Activated CD4-positive, alpha-beta T cell treated with anti-CD3 and anti-CD28 coated beads, Interleukin-2, amount 50 U/mL, for 48 hours (primary cell): ENCODE measurements around the gene EIF2AK2.
"Not testable (repeated sequence)": the region's sequence is repeated elsewhere in the genome, so short reads cannot be mapped to it uniquely, and the experiment has no call there.

Source experiments
- DNase-seq, 2 experiments: peaks; one replicate each; pipeline ENCODE4 v3.0.0-alpha.2; 2020

The EIF2AK2 gene

DNA sequence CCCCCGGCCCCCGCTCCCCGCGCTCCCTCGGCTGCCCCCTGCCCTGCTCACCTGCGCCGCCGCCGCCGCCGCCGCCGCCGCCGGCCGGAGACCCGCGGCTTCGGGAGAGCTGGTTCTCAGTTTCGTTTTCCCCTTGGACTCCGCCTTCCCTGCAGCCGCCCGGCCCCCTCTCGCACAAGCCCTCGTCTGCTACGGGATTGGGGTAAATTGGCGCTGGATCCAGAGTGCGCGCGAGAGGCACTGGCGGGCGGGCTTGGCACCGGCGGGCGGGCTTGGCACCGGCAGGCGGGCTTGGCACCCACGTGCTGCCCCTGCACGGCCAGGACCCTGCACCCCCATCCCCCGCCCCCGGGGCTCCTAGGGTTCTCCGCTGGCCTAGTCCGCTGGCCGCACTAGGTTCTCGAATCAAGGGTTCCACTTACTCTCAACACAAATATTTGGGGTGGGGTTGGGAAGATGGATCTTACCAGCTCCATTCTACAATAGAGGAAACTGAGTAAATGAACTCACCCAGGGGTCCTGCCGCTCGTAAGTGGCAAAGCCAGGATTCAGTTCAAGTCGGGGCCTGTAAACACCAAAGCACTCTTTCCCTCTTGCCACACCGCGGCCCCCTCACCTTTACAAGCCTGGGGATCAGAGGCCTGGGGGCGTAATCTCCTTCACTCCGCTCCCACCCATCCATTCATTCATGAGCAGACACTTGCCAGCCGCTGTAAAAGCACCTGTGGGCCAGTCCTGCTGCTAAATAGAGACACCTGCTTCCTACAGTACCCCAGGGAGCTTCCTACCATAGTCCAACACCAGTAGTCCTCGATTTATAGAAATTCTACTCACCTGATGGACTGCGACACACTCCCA lies at the start of gene EIF2AK2:
Gene EIF2AK2 (minus strand): TSS at position 124 of the 858 bp plus-strand sequence. CDS start 9,174 bp downstream, outside the sequence.
- DNase-seq, result peak; percentile 77 to 82

DNA sequence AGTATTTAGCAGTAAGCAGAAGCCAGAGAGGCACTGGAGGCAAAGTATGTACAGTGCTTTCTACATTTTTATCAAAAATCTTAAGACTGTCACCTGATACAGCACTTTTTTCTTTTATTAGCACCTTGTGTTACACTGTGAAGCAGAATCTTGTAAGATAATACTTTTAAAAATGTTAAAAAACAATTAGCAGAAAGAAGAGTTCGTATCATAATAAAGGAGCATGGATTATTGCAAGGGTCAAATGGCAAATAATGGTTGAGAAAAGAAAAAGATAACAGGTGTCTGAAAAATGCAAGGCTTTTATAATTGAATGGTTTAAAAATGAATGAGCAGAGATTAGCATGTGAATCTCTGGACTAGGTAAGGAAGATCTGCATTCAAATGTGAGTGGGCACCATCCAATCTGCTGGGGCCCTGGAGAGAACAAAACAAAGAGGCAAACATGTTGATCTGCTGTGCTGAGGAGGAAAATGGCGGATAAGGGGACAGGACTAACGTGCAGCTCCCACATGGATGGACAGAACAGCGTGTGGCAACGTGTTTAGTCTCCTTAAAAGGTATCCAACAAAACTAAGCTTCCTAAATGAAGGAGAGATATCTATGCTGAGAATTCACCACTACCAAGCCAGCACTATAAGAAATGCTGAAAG lies 49.0 kb upstream of the EIF2AK2 start:
- no peak for DNase-seq

DNA sequence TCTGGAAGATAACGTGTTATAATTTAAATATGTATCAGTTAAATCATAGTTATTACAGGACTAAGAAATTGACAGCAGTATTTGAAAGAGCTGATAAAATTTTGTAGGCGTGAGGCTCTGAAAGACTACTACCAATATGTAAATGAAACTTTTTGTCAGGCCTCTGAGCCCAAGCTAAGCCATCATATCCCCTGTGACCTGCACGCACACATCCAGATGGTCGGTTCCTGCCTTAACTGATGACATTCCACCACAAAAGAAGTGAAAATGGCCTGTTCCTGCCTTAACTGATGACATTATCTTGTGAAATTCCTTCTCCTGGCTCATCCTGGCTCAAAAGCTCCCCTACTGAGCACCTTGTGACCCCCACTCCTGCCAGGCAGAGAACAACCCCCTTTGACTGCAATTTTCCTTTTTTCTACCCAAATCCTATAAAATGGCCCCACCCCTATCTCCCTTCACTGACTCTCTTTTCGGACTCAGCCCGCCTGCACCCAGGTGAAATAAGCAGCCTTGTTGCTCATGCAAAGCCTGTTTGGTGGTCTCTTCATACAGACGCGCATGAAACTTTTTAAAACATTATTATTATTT lies 48.4 kb upstream of the EIF2AK2 start:
- not testable (repeated sequence) for DNase-seq

DNA sequence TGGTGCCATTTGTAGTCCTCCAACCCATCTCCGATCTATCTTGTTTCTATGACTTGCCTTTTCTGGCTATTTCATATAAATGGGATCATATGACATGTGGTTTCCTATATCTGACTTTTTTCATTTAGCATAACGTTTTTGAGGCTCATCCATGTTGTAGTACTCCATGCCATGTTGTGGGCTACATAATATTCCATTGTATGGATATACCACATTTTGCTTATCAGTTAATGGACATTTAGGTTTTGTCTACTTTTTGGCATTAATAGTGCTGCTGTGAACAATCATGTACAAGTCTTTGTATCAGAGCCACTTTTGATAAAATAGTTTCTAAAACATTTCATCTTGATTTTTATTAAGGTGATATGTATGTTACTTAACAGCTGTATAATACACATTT lies 46.9 kb upstream of the EIF2AK2 start:
- no peak for DNase-seq

DNA sequence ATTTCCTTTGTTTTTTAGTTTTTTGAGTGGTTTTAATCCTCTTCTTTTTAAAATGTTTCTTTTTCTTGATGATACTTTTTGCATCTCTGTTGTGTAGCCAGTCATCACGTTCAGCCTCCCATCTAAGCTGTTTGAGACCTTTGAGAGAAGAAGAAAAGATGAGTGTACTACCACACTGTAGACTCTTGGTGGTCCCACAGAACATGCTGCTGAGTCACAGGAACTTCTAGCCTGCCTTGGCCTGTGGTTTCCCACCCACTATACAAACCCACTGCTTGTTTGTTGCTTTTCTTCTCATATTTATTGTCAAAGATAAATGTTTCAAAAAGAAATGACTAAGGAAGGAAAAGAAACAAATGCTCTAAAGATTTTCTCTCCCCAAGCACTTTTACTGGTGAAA lies 45.0 kb upstream of the EIF2AK2 start:
- no peak for DNase-seq

DNA sequence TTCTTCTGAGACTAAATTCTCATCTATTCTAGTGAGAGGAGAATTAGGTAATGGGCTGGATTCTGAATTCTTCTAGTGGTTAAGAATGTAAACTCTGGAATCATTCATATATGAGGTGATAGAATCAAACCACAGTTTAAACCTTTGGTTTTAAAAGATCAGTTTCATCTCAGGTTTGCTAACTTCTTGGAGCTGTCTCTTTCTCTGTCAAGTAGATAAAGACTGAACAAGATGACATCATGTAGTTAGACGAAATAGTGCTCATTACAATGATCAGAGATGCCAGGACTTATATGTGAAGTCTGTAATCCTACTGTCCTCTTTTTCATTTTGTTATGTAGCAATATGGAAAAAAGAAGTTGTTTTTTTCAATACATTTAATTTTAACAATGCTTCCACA lies 44.4 kb upstream of the EIF2AK2 start:
- no peak for DNase-seq

DNA sequence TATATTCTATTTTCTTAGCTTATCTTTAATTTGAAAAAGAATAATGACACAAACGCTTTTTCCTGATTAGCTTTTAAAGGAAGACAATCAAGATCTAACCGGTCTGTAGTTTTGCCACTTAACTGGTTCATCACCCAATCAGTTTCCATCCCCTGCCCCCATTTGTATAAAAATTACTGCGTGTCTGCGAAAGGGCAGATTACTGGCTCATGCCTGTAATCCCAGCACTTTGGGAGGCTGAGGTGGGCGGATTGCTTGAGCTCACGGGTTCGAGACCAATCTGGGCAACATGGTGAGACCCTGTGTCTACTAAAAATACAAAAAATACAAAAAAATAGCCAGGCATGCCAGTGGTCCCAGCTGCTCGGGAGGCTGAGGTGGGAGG lies 41.9 kb upstream of the EIF2AK2 start:
- DNase-seq, result no peak

DNA sequence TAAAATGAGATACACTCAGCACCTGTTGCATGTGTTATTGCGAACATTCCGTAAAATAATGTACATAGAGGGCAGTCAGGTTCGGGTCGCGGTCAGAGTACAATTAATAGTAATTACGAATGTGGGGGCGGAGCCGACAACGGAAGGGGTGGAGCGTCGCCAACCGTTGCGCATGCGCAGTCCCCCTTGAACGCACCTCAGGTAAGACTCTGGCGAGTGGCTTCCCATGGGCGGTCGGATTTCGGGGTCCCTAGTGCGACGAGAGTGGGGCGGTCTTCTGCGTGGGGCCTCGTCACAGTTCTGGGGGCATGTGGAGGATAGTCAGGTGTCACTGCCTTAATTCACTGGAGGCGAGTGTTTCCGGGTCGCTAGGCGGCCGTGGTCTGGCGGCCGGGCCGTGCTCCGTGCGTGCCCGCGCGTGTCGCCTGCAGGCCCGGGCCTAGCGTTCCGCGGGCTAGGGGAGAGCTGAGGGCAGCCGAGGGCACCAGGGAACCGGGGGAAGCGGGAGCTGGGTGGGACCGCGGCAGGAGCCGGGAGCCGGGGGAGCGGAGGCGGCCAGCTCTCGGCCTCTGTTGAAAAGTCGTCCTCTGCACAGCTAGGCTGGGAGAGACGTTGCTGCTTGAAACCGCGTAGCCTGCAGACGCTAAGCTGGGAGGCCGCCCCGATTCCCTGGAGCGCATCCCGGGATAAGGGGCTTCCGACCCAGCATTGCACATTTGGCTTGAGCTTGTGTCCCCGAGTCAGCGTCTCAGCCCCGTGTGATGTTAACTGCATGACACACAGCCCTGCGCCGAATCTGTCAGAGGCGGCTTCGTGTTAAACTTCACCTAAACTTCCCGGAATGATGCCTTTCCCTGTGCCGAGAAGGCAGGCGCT lies 39.8 kb upstream of the EIF2AK2 start, which contains the start of gene CEBPZOS:
Gene CEBPZOS (plus strand): TSS at position 177 of the 876 bp plus-strand sequence. CDS start 3,209 bp downstream, outside the sequence.
- peak; percentile 89 to 92 for DNase-seq

DNA sequence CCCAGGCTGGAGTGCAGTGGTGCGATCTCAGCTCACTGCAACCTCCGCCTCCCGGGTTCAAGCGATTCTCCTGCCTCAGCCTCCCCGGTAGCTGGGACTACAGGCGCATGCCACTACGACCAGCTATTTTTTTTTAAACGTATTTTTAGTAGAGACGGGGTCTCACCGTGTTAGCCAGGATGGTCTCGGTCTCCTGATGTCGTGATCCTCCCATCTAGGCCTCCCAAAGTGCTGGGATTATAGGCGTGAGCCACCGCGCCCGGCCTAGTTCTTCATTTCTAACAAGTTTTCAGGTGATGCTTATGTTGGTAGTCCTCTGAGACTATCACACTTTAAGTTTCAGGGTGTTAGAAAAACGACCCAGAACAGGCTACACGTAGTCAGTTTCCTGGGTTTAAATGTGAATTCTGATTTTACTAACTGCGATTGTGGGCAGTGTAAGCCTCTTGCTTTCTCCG lies 39.1 kb upstream of the EIF2AK2 start:
- DNase-seq, result not testable (repeated sequence)

DNA sequence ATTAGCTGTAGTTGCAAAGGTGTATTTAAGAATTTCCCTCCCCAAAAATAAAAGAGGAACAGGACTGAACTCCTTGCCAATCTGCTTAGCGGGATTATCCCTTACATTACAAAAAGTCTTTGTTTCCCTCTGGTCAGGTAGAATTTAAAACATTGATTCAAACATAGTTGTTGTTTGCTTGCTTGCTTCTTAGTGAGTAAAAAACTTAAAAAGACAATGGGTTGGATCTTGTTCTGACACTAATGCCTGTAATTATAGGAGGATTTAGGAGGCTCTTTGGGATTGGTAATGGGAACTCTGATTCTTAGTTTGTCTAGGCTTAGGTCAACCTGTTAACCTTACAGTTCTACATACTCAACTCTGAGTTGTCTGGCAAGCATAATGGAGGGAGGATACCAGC lies 35.8 kb upstream of the EIF2AK2 start:
- DNase-seq, result no peak

DNA sequence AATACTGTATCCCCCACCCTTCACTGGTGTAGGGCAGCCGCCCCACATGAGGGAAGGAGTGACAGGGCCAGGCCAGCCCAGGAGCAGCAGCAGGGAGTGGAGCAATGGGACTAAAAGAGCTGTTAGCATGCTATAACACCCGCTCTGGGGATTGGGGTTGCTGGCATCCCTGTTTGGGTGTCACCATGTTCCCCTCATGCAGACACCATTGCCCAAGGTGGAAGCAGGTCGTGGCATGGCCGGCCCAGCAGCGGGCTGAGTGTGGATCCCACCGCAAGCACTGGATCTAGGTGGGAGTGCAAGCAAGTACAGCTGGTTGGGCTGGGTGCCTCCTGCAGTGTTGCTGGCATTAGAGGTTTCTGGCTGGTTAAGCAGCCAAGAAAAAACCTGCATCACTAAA lies 35.0 kb upstream of the EIF2AK2 start:
- no peak for DNase-seq

DNA sequence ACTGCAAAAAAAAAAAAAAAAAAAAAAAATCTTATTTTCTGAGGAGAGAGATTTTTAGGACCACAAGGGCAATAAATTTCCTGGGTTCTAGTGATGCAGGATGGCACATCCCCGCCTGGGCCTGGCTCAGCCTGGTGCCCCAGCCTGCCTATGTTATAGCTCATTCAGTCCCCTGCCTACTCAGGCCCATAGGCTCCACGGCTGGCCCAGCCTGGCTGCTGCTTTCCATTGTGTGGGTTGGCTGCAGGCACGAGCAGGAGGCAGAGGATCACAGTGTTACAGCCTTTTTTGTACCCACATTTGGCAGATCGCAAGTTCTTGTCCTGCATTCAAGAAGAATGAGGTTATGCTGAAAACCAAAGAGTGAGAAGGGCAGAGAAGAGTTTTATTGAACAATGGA lies 34.5 kb upstream of the EIF2AK2 start:
- no peak for DNase-seq

DNA sequence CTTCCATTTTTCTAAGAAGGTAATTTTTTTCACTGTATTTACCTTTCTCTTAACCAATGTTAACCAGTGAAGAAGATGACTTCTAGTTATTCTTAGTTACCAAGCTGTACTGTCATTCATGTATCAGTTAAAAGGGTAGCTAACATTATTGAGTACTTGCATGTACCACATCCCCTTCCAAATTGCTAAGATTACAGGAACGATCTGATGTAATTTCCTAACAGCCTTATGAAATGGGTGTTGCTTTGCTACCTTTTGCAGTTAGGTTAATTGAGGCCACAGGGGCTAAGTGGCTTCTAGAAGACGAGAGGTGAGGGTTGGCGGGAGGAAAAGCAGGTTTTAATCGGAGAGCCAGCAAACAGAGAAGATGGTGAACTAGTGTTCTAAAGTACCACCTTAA lies 33.5 kb upstream of the EIF2AK2 start:
- DNase-seq, result no peak

DNA sequence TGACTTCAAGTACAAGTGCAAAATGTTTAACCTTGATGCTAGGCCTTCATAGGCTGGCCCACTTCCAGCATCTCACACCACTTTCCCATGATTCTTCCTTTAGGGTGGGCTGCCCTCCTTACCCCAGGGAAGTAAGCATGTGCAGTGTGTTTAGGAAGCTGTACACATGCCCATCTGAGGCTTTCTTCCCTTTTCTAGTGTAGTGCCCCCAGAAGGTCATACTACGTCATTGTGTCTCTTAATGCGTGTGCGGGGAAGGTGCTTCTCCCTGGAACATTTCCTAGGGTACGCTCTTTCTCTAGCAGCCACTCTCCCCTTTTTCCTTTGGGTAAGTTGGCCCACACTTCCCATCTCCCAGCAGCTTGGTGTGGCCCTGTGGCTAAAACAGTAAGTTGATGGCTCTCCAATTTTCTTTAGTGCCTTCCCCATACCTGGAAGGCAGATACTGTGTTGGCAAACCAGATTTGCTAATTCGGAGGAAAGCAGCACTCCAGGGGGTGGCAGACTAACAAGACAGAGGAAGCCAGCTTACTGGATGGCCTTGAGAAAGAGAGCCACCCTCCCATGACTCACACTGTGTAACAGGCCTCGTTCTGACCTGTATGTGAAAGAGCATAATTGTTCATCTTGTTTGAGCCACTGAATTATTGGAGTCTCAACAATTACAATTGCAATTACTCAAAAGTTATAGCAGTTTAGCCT lies 32.8 kb upstream of the EIF2AK2 start:
- DNase-seq, result no peak

DNA sequence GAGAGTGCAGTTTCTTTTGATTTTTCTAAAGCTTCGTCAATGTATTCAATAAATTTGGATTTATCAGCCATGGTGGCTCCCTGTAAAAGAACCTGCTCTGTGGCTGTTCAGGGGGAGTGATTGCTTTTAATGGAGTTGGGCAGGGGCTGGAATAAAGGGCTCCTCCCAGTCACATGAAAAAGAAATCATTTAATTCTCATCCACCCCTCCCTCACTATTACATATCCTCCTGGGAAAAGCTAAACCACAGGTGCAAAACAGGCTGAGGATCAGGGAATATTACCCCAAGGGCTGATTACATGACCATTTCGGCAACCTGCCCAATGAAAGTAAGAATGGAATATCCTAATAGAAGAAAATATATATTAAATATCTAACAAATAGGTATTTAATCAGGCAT lies 31.8 kb upstream of the EIF2AK2 start, which contains the start of gene SULT6B1:
Gene SULT6B1 (minus strand): TSS at position 101 of the 400 bp plus-strand sequence. CDS start 30 bp downstream, at position 71.
- no peak for DNase-seq

DNA sequence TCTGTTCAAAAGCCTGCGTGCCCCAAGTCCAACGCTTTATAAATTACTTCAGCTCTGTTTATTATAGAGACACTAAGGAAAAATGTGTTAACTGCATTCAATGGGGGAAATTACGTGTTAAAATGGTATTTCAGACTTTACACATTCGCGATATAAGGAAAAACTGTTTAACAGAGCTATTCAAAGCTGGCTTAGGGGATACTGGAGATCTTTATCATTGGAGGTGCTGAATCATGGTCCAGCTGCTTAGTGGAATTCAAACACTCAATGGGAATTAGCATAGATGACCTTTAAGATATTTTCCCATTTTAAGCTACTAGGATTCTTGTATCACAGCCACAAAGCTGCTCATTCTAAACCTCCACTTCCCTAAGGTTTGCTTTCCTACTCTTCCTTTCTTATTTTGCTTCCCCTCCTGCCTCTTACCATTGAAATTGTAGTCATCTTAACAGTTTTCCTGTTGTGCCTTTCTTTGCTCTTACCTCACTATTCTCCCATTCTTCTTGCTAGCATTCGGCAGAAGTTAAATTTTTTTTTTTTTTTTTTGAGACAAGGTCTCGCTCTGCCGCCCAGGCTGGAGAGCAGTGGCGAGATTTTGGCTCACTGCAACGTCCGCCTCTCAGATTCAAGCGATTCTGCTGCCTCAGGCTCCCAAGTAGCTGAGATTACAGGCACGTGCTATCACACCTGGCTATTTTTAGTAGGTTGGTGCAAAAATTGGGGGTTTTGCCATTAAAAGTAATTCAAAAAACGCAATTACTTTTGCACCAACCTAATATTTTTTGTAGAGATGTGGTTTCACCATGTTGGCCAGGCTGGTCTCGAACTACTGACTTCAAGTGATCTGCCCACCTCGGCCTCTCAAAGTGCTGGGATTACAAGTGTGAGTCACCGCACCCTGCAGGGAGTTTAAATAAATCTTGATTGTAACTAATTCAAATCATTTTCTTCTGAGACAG lies 25.2 kb upstream of the EIF2AK2 start:
- DNase-seq, result no peak

DNA sequence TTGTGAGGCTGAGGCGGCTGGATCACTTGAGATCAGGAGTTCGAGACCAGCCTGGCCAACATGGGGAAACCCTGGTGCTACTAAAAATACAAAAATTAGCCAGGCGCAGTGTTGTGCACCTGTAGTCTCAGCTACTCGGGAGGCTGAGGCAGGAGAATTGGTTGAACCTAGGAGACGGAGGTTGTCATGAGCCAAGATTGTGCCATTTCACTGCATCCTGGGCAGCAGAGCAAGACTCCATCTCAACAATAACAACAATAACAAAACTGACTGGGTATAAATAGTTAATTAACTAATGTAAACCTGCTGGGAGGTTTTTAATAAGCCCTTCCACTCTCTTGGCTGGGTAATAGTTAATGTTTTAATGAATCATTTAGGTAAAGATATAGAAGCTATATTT lies 23.9 kb upstream of the EIF2AK2 start:
- no peak for DNase-seq

DNA sequence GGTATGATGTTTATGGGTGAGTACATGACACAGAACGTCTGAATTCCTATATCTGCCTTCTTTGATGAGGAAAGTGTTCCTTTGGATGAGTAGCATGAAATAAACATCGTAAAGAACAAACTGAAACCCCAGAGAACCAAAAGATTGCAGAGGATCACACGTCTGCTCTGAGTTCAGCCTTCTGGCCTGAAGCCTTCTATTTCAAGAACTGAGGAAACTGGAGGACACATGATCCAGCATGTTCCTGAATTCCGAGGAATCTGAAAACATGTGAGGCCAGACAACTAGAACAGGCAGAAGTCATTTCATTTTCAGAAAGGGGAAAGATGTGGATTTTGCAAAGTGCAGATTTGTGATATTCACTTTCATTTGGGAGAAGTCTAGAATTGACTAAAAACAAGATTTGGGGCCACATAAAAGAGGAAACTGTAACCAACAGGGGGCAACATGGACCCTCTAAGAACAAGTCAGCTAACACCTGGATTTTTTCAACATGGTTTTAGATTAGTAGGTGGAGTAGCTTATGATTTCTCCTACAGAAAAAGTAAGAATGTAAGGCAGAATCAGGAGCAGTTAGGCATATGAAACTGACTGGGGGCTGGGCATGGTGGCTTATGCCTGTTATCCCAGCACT lies 23.3 kb upstream of the EIF2AK2 start:
- DNase-seq, result no peak

DNA sequence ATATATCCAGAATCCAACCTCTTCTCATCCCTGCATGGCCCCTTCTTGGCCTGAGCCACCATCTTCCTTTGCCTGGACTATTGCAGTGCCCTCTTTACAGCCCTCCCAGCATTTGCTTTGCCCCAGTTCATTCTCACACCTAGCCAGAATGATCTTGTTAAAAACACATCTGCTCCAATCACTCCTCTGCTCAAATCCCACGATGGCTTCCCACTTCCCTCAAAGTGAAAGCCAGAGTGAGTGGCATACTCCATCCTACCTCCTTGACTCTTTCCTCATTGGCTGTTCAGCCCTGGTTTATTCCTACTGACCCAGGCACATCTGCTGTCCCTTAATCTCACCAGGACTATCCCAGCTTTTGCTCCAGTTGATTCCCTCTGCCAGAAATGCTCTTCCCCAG lies 17.0 kb upstream of the EIF2AK2 start:
- no peak for DNase-seq

DNA sequence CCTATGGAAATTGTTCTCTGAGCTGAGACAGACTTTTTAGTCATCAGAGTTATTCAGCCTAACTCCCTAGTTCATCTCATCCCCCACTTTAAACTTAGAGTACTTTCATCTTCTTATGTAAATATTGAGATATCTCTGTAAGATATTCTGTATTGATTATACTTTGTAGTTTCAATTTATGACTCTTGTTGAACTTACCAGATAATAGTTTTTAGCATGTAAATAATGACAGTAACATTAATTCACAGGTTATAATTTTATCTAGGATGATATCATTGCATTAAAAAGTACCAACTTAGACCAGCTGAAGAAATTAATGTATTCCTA lies 14.8 kb upstream of the EIF2AK2 start:
- DNase-seq, result no peak
